Pons (tissue), 1 donor: ENCODE results near the gene TPSG1.
"Not testable (repeated sequence)": the region's sequence is repeated elsewhere in the genome, so short reads cannot be mapped to it uniquely, and the experiment has no call there.

Experiments
- DNase-seq: peaks from one replicate; pipeline ENCODE4 v3.0.0-alpha.2; 2016; ENCODE audit warnings: low spot score

Gene TPSG1

GRCh38 chr16:1256874-1257322 is 31.8 kb upstream of the TPSG1 start:
- no peak for DNase-seq

GRCh38 chr16:1256296-1256873 is 31.3 kb upstream of the TPSG1 start:
- DNase-seq = not testable (repeated sequence)

- not testable (repeated sequence) for DNase-seq
Observed at GRCh38 chr16:1255276-1256122, 30.4 kb upstream of the TPSG1 start, which contains the start of gene TPSD1. Gene TPSD1 (plus strand): TSS chr16:1256069. CDS start chr16:1256281, 212 bp downstream.

- DNase-seq = not testable (repeated sequence)
Observed at GRCh38 chr16:1254821-1255220, 29.8 kb upstream of the TPSG1 start.

- not testable (repeated sequence) for DNase-seq
Observed at GRCh38 chr16:1253701-1254364, 28.8 kb upstream of the TPSG1 start.

GRCh38 chr16:1249031-1249755 is 24.1 kb upstream of the TPSG1 start:
- not testable (repeated sequence) for DNase-seq

GRCh38 chr16:1247903-1248537 is 23.0 kb upstream of the TPSG1 start:
- not testable (repeated sequence) for DNase-seq

GRCh38 chr16:1245452-1246020 is 20.5 kb upstream of the TPSG1 start:
- no peak for DNase-seq

- no peak for DNase-seq
Observed at GRCh38 chr16:1244881-1245280, 19.8 kb upstream of the TPSG1 start.

- not testable (repeated sequence) for DNase-seq
Observed at GRCh38 chr16:1243907-1244850, 19.1 kb upstream of the TPSG1 start.

GRCh38 chr16:1243363-1243762 is 18.3 kb upstream of the TPSG1 start:
- DNase-seq = not testable (repeated sequence)

GRCh38 chr16:1241081-1241480 is 16.0 kb upstream of the TPSG1 start:
- not testable (repeated sequence) for DNase-seq

GRCh38 chr16:1240436-1240835 is 15.4 kb upstream of the TPSG1 start, which contains the start of gene TPSAB1:
Gene TPSAB1 (plus strand): TSS chr16:1240705. CDS start chr16:1240939, 234 bp downstream.
- DNase-seq = not testable (repeated sequence)

GRCh38 chr16:1239575-1239974 is 14.5 kb upstream of the TPSG1 start:
- DNase-seq = not testable (repeated sequence)

- DNase-seq = not testable (repeated sequence)
Observed at GRCh38 chr16:1238909-1239308, 13.8 kb upstream of the TPSG1 start.

- no peak for DNase-seq
Observed at GRCh38 chr16:1237990-1238389, 12.9 kb upstream of the TPSG1 start.

GRCh38 chr16:1236659-1237058 is 11.6 kb upstream of the TPSG1 start:
- DNase-seq = not testable (repeated sequence)

GRCh38 chr16:1232049-1232748 is 7.1 kb upstream of the TPSG1 start:
- DNase-seq = not testable (repeated sequence)

- not testable (repeated sequence) for DNase-seq
Observed at GRCh38 chr16:1231301-1231700, 6.2 kb upstream of the TPSG1 start.
